ENCODE results near the gene CCDC78. TPM values are rescaled to one million over a fixed set of nuclear protein-coding genes. Genes with fewer than 3 reads are reported as not detected.

The CCDC78 gene
- total and polyA plus RNA-seq, 2 donors (not counting 3 experiments of a cell fraction or from before 2014, with no cell fraction given): 0.50 to 1.3 TPM

DNA sequence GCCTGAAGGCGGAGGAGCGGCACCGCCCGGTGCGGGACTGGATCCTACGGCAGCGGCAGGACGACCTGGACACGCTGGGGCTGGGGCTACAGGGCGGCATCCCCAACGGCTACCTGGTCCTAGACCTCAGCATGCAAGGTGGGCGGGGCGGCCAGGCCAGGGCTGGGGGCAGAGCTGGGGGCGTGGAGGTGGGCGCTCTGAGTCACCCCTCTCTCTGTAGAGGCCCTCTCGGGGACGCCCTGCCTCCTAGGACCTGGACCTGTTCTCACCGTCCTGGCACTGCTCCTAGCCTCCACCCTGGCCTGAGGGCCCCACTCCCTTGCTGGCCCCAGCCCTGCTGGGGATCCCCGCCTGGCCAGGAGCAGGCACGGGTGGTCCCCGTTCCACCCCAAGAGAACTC is 42.2 kb upstream of the CCDC78 start:
- Histone ChIP-seq H3K27me3 (ENCODE audit: control insufficient read depth in 2 of 2, insufficient read depth in 2 of 2, low read length in 2 of 2) (no peaks in the 10 kb centered on the region), H3K36me3 (ENCODE audit: control insufficient read depth in 2 of 2, extremely low read depth in 1 of 2, insufficient read depth in 2 of 2, low read length in 2 of 2) (no peaks in the 10 kb centered on the region), H3K4me3 (replicated peaks in 1 of 3; ENCODE audit: insufficient read depth in 1 of 3, low read depth in 1 of 3, low read length in 3 of 3) (no peak overlapping the region), H3K9me3 (replicated peaks; ENCODE audit: control insufficient read depth, insufficient read depth, low read length) (no peaks in the 10 kb centered on the region), H3K4me2 (ENCODE audit: insufficient read depth, low read length) (no peak overlapping the region), H3K9ac (replicated peaks; ENCODE audit: extremely low read depth, insufficient read depth, low read length) (no peak overlapping the region), H4K20me1 (replicated peaks; ENCODE audit: control insufficient read depth, extremely low read depth, insufficient read depth, low read length) (no peaks in the 10 kb centered on the region), H3K79me2 (ENCODE audit: control insufficient read depth, insufficient read depth, low read length) (no peaks in the 10 kb centered on the region), H3K4me1 (ENCODE audit: control insufficient read depth, extremely low read depth, insufficient read depth, low read length) (no peaks in the 10 kb centered on the region), H3K27ac (ENCODE audit: insufficient read depth, low read depth, low read length) (no peak overlapping the region), H3K9me1 (replicated peaks; ENCODE audit: control insufficient read depth, extremely low read depth, insufficient read depth, low read length) (no peaks in the 10 kb centered on the region), H2AFZ (ENCODE audit: low read depth, low read length) (no peak overlapping the region)
- POLR2A ChIA-PET: no interaction called here
- dilution Hi-C loops (cut with MboI; ENCODE audit: extremely low pct_ligation_motif_present, low sequenced_read_pairs) (no loop called here), intact Hi-C loops (cut with micrococcal nuclease) (no loop called here)
- no peak for FAIRE-seq
- CTCF ChIA-PET: no interaction called here
- no peak for DNase-seq (ENCODE audit: low read depth, low spot score)
- no peak for TF ChIP-seq POLR2AphosphoS5 (IDR thresholded peaks at IDR 0.05; ENCODE audit: insufficient read depth, low read depth, low read length)
- TF ChIP-seq CTCF (IDR thresholded peaks at IDR 0.05; ENCODE audit: extremely low read depth in 1 of 2, insufficient read depth in 1 of 2, low read depth in 1 of 2, low read length in 2 of 2): no peak
- no peak for TF ChIP-seq GATA2 (IDR thresholded peaks at IDR 0.05; ENCODE audit: insufficient read depth, insufficient read length, low read depth, low read length)
- TF ChIP-seq FOS (IDR thresholded peaks at IDR 0.05; ENCODE audit: borderline replicate concordance, insufficient read depth, low read length): no peak
- no peak for TF ChIP-seq POLR2A (IDR thresholded peaks at IDR 0.05; ENCODE audit: low read depth, low read length)
- TF ChIP-seq MAX (IDR thresholded peaks at IDR 0.05; ENCODE audit: insufficient read depth, insufficient read length): no peak
- TF ChIP-seq JUN (IDR thresholded peaks at IDR 0.05; ENCODE audit: borderline replicate concordance, insufficient read depth, insufficient read length, low read depth): no peak
- no TSS peak for BruUV-seq (replicated peaks)
